CD14-positive monocyte (primary cell): ENCODE data around the gene HBD. TPM values are rescaled to one million over a fixed set of nuclear protein-coding genes. Genes with fewer than 3 reads are reported as not detected.

Experiments
- DNase-seq, 3 donors: peaks; one replicate each; pipeline ENCODE4 v3.0.0-alpha.2; 2011 to 2022
- H2AFZ ChIP-seq: 2 replicates; pipeline ENCODE4 v1.6.0; 2012; ENCODE audit warnings: mild to moderate bottlenecking, low read depth, low read length, inconsistent platforms; ENCODE audit not compliant: insufficient read depth, poor library complexity, severe bottlenecking
- H3K27ac ChIP-seq, 2 donors: 1 replicate in 1 of 2; 2 replicates in 1 of 2; pipeline ENCODE4 v1.5.1; 2012 to 2013; ENCODE audit warnings: low read length in 2 of 2, control low read depth in 1 of 2, inconsistent platforms in 1 of 2, low read depth in 1 of 2, mild to moderate bottlenecking in 1 of 2
- H3K27me3 ChIP-seq, 2 donors: one replicate each; pipeline versions ENCODE4 v1.6.0 to v1.6.1; 2011 to 2013; ENCODE audit warnings: low read length in 2 of 2; ENCODE audit not compliant: control insufficient read depth in 2 of 2, insufficient read depth in 2 of 2
- H3K36me3 ChIP-seq, 2 donors: replicated peaks in 1 of 2; 1 replicate in 1 of 2; 2 replicates in 1 of 2; pipeline versions ENCODE4 v1.5.1 to v1.6.1; 2012 to 2013; ENCODE audit warnings: low read length in 2 of 2, control low read depth in 1 of 2, inconsistent platforms in 1 of 2, mild to moderate bottlenecking in 1 of 2; ENCODE audit not compliant: insufficient read depth in 2 of 2, control insufficient read depth in 1 of 2
- H3K4me1 ChIP-seq, 2 donors: 1 replicate in 1 of 2; 2 replicates in 1 of 2; pipeline versions ENCODE4 v1.5.1 to v1.6.1; 2012 to 2013; ENCODE audit warnings: low read length in 2 of 2, control low read depth in 1 of 2, inconsistent platforms in 1 of 2, mild to moderate bottlenecking in 1 of 2, moderate library complexity in 1 of 2; ENCODE audit not compliant: insufficient read depth in 2 of 2, control insufficient read depth in 1 of 2
- H3K4me2 ChIP-seq: replicated peaks from 2 replicates; pipeline ENCODE3; 2012; ENCODE audit warnings: low read length, moderate library complexity, mild to moderate bottlenecking; ENCODE audit not compliant: poor library complexity, severe bottlenecking; ENCODE audit errors: extremely low read depth
- H3K4me3 ChIP-seq, 3 experiments: fragments of 200-600 bp in 1 of 3; sonication (generic) in 1 of 3; replicated peaks in 1 of 3; 1 replicate in 2 of 3; 2 replicates in 1 of 3; pipeline ENCODE4 v1.5.1; 2011 to 2013; ENCODE audit warnings: low read length in 3 of 3, mild to moderate bottlenecking in 3 of 3, control low read depth in 2 of 3, low read depth in 2 of 3, inconsistent platforms in 1 of 3, moderate library complexity in 1 of 3
- H3K79me2 ChIP-seq: 2 replicates; pipeline ENCODE4 v1.6.0; 2012; ENCODE audit warnings: mild to moderate bottlenecking, control low read depth, inconsistent platforms, low read length, moderate library complexity; ENCODE audit not compliant: insufficient read depth
- H3K9ac ChIP-seq: 2 replicates; pipeline ENCODE4 v1.6.0; 2017; ENCODE audit warnings: low read length, mild to moderate bottlenecking; ENCODE audit not compliant: insufficient read depth, poor library complexity, severe bottlenecking
- H3K9me3 ChIP-seq, 2 donors: replicated peaks in 1 of 2; 1 replicate in 1 of 2; 2 replicates in 1 of 2; pipeline versions ENCODE4 v1.5.1 to v1.6.1; 2012 to 2013; ENCODE audit warnings: low read length in 2 of 2, control low read depth in 1 of 2; ENCODE audit not compliant: control insufficient read depth in 1 of 2, insufficient read depth in 1 of 2
- H4K20me1 ChIP-seq: 2 replicates; pipeline ENCODE4 v1.6.0; 2012; ENCODE audit warnings: mild to moderate bottlenecking, low read length, control low read depth, moderate library complexity; ENCODE audit not compliant: insufficient read depth
- H3K27ac Mint-ChIP-seq, 7 donors: one replicate each; pipeline ENCODE4 v1.8.0; 2020; ENCODE audit warnings: mild to moderate bottlenecking in 7 of 7, mixed read lengths in 7 of 7, moderate library complexity in 6 of 7, inconsistent platforms in 2 of 7
- H3K27me3 Mint-ChIP-seq, 3 donors: one replicate each; pipeline ENCODE4 v1.8.0; 2021 to 2022; ENCODE audit warnings: low read depth in 3 of 3, mild to moderate bottlenecking in 3 of 3, mixed read lengths in 3 of 3, moderate library complexity in 3 of 3, inconsistent platforms in 1 of 3
- H3K36me3 Mint-ChIP-seq, 2 donors: one replicate each; pipeline ENCODE4 v1.8.0; 2020; ENCODE audit warnings: mixed read lengths in 2 of 2, inconsistent platforms in 1 of 2, mild to moderate bottlenecking in 1 of 2
- H3K4me1 Mint-ChIP-seq: one replicate; pipeline ENCODE4 v1.8.0; 2020; ENCODE audit warnings: mild to moderate bottlenecking, mixed read lengths
- H3K4me3 Mint-ChIP-seq, 2 donors: one replicate each; pipeline ENCODE4 v1.8.0; 2020; ENCODE audit warnings: mild to moderate bottlenecking in 2 of 2, mixed read lengths in 2 of 2, moderate library complexity in 1 of 2
- H3K9me3 Mint-ChIP-seq, 7 donors: one replicate each; pipeline ENCODE4 v1.8.0; 2020 to 2022; ENCODE audit warnings: mixed read lengths in 7 of 7, mild to moderate bottlenecking in 6 of 7, moderate library complexity in 6 of 7, inconsistent platforms in 2 of 7
- WGBS: methylation state at CpG from one replicate; pipeline ENCODE4 v1.1.5; 2013; ENCODE audit warnings: missing lambda C conversion rate; ENCODE audit not compliant: insufficient coverage; 5-methylcytosine and 5-hydroxymethylcytosine counted together
- intact Hi-C, 2 donors: fragments of 100-400 bp; cut with micrococcal nuclease; formaldehyde crosslinking; loops; one replicate each; pipeline versions ENCODE4 v1.15.0 to v1.15.1; 2023
- polyA plus RNA-seq, 3 donors: library from polyadenylated mRNA; depleted of rRNA in 1 of 3; unstranded in 2 of 3; stranded (reverse) in 1 of 3; fragments of 300-500 nt in 2 of 3; fragments of >200 nt in 1 of 3; fragmentation: Illumina TruSeq in 2 of 3; gene quantifications; 1 replicate in 2 of 3; 2 replicates in 1 of 3; pipeline ENCODE4 v1.2.3, GENCODE V29; 2012 to 2021
- TF ChIP-seq, protein P1 (sequence below): fragments of 200-600 bp; IDR thresholded peaks from one replicate; pipeline ENCODE4 v1.8.0; 2022; ENCODE audit warnings: antibody characterized with exemption, mild to moderate bottlenecking

HBD gene
- polyA plus RNA-seq, 3 donors = not detected

GRCh38 chr11:5266609-5267008 lies 32.3 kb upstream of the HBD start:
- TF ChIP-seq, protein P1, sequence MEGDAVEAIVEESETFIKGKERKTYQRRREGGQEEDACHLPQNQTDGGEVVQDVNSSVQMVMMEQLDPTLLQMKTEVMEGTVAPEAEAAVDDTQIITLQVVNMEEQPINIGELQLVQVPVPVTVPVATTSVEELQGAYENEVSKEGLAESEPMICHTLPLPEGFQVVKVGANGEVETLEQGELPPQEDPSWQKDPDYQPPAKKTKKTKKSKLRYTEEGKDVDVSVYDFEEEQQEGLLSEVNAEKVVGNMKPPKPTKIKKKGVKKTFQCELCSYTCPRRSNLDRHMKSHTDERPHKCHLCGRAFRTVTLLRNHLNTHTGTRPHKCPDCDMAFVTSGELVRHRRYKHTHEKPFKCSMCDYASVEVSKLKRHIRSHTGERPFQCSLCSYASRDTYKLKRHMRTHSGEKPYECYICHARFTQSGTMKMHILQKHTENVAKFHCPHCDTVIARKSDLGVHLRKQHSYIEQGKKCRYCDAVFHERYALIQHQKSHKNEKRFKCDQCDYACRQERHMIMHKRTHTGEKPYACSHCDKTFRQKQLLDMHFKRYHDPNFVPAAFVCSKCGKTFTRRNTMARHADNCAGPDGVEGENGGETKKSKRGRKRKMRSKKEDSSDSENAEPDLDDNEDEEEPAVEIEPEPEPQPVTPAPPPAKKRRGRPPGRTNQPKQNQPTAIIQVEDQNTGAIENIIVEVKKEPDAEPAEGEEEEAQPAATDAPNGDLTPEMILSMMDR = no peak
- Histone ChIP-seq H3K4me1 (no peaks in the 10 kb centered on the region), H3K9ac (no peak overlapping the region), H3K4me2 (no peak overlapping the region), H3K27ac (no peak overlapping the region), H3K4me3 (no peak overlapping the region), H2AFZ (no peak overlapping the region), H3K36me3 (no peaks in the 10 kb centered on the region), H4K20me1 (no peaks in the 10 kb centered on the region), H3K9me3 (no peaks in the 10 kb centered on the region), H3K27me3 (no peaks in the 10 kb centered on the region), H3K79me2 (no peaks in the 10 kb centered on the region)
- intact Hi-C loops = no loop called here
- Mint-ChIP-seq H3K4me3 (no peak overlapping the region), H3K4me1 (no peaks in the 10 kb centered on the region), H3K27ac (no peak overlapping the region), H3K9me3 (peaks cover 0 to 7% (median 2%) of the 10 kb centered on the region in 7 donors), H3K27me3 (no peaks in the 10 kb centered on the region), H3K36me3 (no peaks in the 10 kb centered on the region)
- DNase-seq = no peak

DNA sequence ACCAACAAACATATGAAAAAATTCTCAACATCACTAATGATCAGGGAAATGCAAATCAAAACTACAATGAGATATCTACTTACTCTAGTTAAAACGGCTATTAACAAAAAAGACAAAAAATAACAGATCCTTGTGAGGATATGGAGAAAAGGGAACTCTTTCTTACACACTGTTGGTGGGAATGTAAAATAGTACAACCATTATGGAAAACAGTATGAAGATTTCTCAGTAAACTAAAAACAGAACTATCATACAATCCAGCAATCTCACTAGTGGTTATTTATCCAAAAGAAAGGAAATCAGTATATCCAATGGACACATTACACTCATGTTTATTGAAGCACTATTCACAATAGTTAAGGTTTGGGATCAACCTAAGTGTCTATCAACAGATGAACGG lies 31.5 kb upstream of the HBD start:
- H3K4me1 ChIP-seq = no peaks in the 10 kb centered on the region
- no peak overlapping the region for H2AFZ ChIP-seq
- H3K4me3 Mint-ChIP-seq = no peak overlapping the region
- H3K4me3 ChIP-seq = no peak overlapping the region
- H3K9me3 ChIP-seq = no peaks in the 10 kb centered on the region
- TF ChIP-seq, protein P1 = no peak
- no peaks in the 10 kb centered on the region for H3K36me3 Mint-ChIP-seq
- H3K4me2 ChIP-seq = no peak overlapping the region
- H3K4me1 Mint-ChIP-seq = no peaks in the 10 kb centered on the region
- H3K36me3 ChIP-seq = no peaks in the 10 kb centered on the region
- H3K9ac ChIP-seq = no peak overlapping the region
- intact Hi-C loops = no loop called here
- H3K27ac Mint-ChIP-seq = no peak overlapping the region
- H3K27me3 Mint-ChIP-seq = no peaks in the 10 kb centered on the region
- H4K20me1 ChIP-seq = no peaks in the 10 kb centered on the region
- no peak overlapping the region for H3K27ac ChIP-seq
- H3K79me2 ChIP-seq = no peaks in the 10 kb centered on the region
- DNase-seq = no peak
- WGBS = no CpG with 5 or more reads among the region's 2 CpGs
- no peaks in the 10 kb centered on the region for H3K27me3 ChIP-seq
- peaks cover 0 to 9% (median 2%) of the 10 kb centered on the region in 7 donors for H3K9me3 Mint-ChIP-seq
